Eye (tissue), 1 donor: ENCODE data around the gene PREP.
"Not testable (repeated sequence)": the region's sequence is repeated elsewhere in the genome, so short reads cannot be mapped to it uniquely, and the experiment has no call there.

Experiments used
- DNase-seq: peaks from one replicate; pipeline ENCODE4 v3.0.0-alpha.2; 2015

Gene PREP

DNA sequence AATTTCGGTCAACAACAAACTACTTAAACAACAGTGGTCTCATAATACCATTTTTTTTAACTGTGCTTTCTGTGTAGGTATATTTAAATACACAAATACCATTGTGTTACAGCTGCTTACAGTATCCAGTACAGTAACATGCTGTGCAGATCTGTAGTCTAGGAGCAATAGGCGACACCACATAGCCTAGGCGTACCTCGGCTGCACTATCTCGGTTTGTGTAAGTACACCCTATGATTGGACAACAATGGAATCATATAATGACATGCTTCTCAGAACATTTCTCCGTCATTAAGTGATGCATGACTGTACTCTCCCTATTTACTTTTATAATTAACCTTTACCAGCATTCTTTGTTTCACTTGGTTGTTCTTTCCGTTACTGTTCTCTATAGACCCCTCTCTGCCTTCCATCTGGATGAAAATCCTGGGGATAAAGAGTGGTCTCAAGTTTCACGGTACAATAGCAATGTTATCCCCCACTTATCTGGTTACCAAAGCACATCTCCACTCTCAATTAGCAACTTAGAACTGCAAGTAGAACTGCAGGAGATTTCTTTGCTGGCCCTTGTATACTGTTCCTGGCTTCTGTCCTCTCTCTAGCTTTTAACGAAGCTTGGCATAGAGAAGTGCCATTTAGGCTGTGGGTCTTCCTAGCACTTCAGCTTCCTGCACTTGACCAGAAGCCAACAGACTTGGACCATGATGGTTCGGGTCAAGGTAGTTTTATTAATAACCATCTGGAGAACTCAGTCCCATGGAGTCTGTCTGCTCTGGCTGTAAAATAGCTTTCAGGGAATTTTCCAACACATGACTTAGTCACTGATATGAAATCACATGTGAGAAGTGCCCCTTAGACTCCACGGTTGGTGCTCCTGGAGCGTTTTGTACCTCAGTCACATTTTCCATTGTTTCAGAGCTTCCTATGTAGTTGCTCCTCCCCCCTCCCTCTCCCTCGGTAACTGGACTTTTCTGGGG, 142.7 kb downstream of the PREP start:
- DNase-seq: peak; percentile 47

DNA sequence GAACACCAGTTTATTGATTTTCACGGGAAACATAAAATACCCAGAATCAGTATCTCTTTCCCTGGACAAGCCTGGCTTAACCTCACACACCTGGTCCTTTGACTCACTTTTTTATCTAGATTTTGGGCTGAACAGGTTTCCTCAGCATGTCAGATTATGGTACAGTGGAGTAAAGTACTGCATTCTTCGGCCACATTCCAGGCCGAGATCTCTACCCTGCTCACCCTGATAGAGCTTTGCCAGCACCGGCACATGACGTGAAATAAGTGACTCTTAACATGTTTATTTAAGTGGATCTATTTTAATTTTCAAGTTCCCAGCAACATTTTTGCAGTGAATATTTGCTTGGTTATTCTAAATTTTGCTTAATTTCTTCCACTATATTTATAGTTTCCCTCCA, 144.1 kb downstream of the PREP start:
- no peak for DNase-seq

DNA sequence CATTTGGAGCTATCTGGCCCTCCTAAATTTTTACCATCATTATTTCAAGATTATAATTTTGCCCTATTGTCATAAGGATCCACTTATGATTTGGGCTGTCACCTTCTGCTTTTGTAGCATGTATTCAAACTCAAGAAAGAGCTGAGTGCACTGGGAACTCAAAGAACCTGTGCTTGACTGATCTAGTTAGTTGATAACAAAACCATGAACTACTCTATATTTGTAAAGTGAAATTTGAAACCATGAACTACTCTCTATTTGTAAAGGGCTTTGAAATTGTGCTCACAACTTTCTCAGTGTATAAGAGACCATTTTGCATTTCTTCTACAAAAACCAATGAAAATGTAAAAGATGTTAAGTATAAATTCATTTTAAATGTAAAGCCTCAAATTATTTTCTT, 145.5 kb downstream of the PREP start:
- DNase-seq: no peak

DNA sequence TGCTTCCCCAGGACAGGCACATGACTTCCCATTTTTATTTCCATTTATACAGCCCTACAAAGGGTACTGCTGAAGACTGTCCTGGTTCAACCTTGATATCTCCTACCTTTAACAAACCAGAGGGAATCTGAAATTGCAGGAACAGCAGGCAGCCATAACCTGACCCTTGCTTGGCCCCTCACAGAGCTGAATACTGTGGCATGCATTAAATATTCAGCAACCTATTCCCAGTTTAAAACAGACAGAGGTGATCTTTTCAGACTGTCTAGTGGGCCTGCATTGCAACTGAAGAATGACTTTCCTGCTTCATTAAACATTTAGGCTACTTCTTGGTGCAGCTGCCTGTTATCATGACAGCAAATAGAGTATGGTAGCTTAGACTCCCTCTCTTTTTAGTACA, 146.3 kb downstream of the PREP start:
- DNase-seq: peak; percentile 58

DNA sequence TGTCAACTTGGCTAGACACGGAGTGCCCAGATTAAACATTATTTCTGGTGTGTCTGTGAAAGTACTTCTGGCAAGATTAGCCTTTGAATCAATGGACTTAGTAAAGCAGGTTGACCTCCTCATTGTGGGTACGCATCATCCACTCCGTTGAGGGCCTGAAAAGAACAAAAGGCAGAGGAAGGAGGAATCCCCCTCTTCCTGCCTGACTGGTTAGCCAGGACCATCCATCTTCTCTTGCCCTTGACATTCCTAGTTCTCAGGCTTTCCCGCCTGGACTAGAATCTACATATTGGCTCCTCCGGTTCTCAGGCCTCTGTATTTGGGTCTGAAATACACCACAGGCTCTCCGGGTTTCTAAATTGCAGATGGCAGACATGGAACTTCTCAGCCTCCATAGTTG, 149.1 kb downstream of the PREP start:
- DNase-seq: no peak

- no peak for DNase-seq
Measured at GRCh38 chr6:105251689-105252088, 151.2 kb downstream of the PREP start.

- no peak for DNase-seq
Measured at GRCh38 chr6:105250533-105250932, 152.3 kb downstream of the PREP start.

GRCh38 chr6:105243487-105243886, 159.4 kb downstream of the PREP start:
- DNase-seq: no peak

DNA sequence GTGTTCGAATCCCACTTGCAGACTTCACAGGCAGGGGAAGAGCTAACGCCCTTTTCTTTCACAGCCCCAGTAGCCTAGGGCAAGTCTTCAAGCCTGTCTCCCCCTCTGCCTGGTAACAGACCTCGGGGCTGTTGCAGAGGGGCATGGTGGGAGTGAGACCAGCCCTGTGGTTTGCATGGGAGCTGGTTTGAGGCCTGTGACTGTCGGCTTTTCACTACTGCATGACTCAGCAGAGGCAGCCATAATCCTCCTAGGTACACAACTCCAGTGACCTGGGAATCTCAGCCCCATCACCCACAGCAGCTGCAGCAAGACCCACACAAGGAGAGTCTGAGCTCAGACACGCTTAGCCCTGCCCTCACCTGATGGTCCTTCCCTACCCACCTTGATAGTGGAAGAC, 167.7 kb downstream of the PREP start:
- no peak for DNase-seq

DNA sequence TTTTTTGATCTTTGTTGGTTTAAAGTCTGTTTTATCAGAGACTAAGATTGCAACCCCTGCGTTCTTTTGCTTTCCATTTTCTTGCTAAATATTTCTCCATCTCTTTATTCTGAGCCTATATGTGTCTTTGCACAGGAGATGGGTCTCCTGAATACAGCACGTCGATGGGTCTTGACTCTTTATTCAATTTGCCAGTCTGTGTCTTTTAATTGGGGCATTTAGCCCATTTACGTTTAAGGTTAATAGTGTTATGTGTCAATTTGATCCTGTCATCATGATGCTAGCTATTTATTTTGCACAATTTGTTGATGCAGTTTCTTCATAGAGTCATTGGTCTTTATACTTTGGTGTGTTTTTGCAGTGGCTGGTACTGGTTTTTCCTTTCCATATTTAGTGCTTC, 171.1 kb downstream of the PREP start:
- not testable (repeated sequence) for DNase-seq
